GM12874 (cell line): ENCODE measurements around the gene HBB.

ENCODE experiments used
- CTCF ChIP-seq: IDR thresholded peaks from 2 replicates; pipeline ENCODE4 v1.5.1; 2011; ENCODE audit warnings: low read depth, mild to moderate bottlenecking, control low read depth, low read length, moderate library complexity; ENCODE audit not compliant: insufficient read depth

The HBB gene

GRCh38 chr11:5196731-5197130 lies 30.1 kb downstream of the HBB start:
- TF ChIP-seq CTCF: no peak

GRCh38 chr11:5196067-5196466 lies 30.8 kb downstream of the HBB start:
- TF ChIP-seq CTCF: no peak

DNA sequence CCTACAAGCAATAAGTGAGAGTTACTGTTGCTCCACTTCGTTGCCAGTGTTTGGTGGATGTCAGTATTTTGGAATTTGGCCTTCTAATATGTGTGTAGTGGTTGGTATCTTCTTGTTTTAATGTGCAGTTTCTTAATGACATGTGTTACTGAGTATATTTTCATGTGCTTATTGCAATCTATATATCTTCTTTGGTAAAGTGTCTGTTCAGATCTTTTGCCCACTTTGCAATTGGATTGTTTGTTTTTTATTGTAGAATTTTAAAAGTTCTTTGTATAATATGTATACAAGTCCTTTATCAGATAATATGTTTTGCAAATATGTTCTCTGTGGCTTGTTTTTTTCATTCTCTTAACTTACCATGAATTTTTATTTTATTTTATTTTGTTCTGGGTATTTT lies 34.1 kb downstream of the HBB start:
- no peak for TF ChIP-seq CTCF

- no peak for TF ChIP-seq CTCF
Observed at GRCh38 chr11:5188201-5188600, 38.7 kb downstream of the HBB start.

GRCh38 chr11:5178046-5178837 lies 48.6 kb downstream of the HBB start:
- TF ChIP-seq CTCF: no peak
